ENCODE results near the gene TNP2. TPM values are rescaled to one million over a fixed set of nuclear protein-coding genes. Genes with fewer than 3 reads are reported as not detected.

TNP2 gene
- total RNA-seq, 1 donor from 2014 or later: not detected

- H3K36me3 Mint-ChIP-seq (ENCODE audit: unreplicated experiment): no peaks in the 10 kb centered on the region
- H3K4me3 Mint-ChIP-seq (ENCODE audit: unreplicated experiment): no peak overlapping the region
- H3K4me1 Mint-ChIP-seq (ENCODE audit: unreplicated experiment): peaks cover 9% of the 10 kb centered on the region
- no peak for TF ChIP-seq CTCF (IDR thresholded peaks at IDR 0.05)
- no peak overlapping the region for H3K27ac Mint-ChIP-seq (ENCODE audit: unreplicated experiment)
- no peak for DNase-seq (ENCODE audit: extremely low spot score, unreplicated experiment)
- H3K9me3 Mint-ChIP-seq (ENCODE audit: unreplicated experiment): no peaks in the 10 kb centered on the region
- H3K27me3 Mint-ChIP-seq (ENCODE audit: unreplicated experiment): peaks cover 8% of the 10 kb centered on the region
Observed at GRCh38 chr16:11274964-11275363, 5.8 kb upstream of the TNP2 start.

GRCh38 chr16:11273721-11274324, 4.7 kb upstream of the TNP2 start:
- H3K27me3 Mint-ChIP-seq (ENCODE audit: unreplicated experiment): peaks cover 3% of the 10 kb centered on the region
- H3K27ac Mint-ChIP-seq (ENCODE audit: unreplicated experiment): no peak overlapping the region
- no peaks in the 10 kb centered on the region for H3K9me3 Mint-ChIP-seq (ENCODE audit: unreplicated experiment)
- DNase-seq (ENCODE audit: extremely low spot score, unreplicated experiment): no peak
- no peak for TF ChIP-seq CTCF (IDR thresholded peaks at IDR 0.05)
- H3K36me3 Mint-ChIP-seq (ENCODE audit: unreplicated experiment): no peaks in the 10 kb centered on the region
- no peak overlapping the region for H3K4me3 Mint-ChIP-seq (ENCODE audit: unreplicated experiment)
- H3K4me1 Mint-ChIP-seq (ENCODE audit: unreplicated experiment): peaks cover 9% of the 10 kb centered on the region

GRCh38 chr16:11272921-11273720, 4.0 kb upstream of the TNP2 start, which contains the start of gene PRM3:
PRM3 (minus strand) TSS chr16:11273629; CDS start chr16:11273595, 34 bp downstream.
- Mint-ChIP-seq H3K27me3 (ENCODE audit: unreplicated experiment) (peaks cover 8% of the 10 kb centered on the region), H3K4me1 (ENCODE audit: unreplicated experiment) (peaks cover 9% of the 10 kb centered on the region), H3K9me3 (ENCODE audit: unreplicated experiment) (no peaks in the 10 kb centered on the region), H3K36me3 (ENCODE audit: unreplicated experiment) (no peaks in the 10 kb centered on the region), H3K4me3 (ENCODE audit: unreplicated experiment) (no peak within 1 kb of the TSS), H3K27ac (ENCODE audit: unreplicated experiment) (no peak within 1 kb of the TSS)
- no peak for TF ChIP-seq CTCF (IDR thresholded peaks at IDR 0.05)
- DNase-seq (ENCODE audit: extremely low spot score, unreplicated experiment): no peak

DNA sequence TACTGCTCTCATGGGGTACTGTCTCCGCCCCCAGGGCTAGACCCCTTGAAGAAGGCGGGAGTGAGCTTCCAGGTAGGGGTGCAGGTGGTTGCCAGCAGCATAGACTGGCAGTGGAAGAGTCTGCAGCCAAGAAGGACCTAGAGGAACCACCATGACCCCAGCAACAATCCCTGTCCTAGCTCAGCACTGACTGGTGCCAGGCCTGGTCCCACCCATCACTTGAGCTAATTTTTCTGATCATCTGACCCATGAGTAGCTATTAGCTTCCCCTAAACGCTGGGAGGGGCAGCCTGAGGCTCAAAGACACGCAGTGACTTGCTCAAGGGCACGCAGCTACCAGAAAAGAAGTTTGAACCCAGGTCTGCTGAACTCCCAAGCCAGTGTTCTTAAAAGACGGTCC, 3.4 kb upstream of the TNP2 start:
- Mint-ChIP-seq H3K9me3 (ENCODE audit: unreplicated experiment) (no peaks in the 10 kb centered on the region), H3K27me3 (ENCODE audit: unreplicated experiment) (peaks cover 8% of the 10 kb centered on the region), H3K4me1 (ENCODE audit: unreplicated experiment) (peaks cover 9% of the 10 kb centered on the region), H3K27ac (ENCODE audit: unreplicated experiment) (no peak overlapping the region), H3K36me3 (ENCODE audit: unreplicated experiment) (no peaks in the 10 kb centered on the region), H3K4me3 (ENCODE audit: unreplicated experiment) (no peak overlapping the region)
- TF ChIP-seq CTCF (IDR thresholded peaks at IDR 0.05): no peak
- DNase-seq (ENCODE audit: extremely low spot score, unreplicated experiment): no peak

DNA sequence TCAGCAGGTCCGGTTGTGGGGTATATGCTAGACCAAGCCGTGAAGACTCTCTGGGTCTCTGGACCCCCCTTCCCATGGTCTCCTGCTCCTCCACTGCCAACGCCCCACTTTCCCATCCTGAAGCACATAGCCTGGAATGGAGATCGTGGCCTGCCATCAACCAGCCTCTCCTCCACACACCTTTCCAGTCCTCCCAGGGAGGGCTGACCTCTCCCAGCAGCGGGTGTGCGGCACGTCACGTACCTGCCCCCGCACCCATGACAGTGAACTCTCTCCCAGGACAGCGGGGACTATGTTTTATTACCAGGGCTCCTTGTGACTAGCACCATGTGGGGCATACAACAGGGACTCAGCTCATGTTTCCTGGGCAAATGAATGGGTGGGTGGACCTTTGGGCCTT, 2.5 kb upstream of the TNP2 start:
- Mint-ChIP-seq H3K27me3 (ENCODE audit: unreplicated experiment) (peaks cover 5% of the 10 kb centered on the region), H3K36me3 (ENCODE audit: unreplicated experiment) (no peaks in the 10 kb centered on the region), H3K27ac (ENCODE audit: unreplicated experiment) (no peak overlapping the region), H3K9me3 (ENCODE audit: unreplicated experiment) (no peaks in the 10 kb centered on the region), H3K4me1 (ENCODE audit: unreplicated experiment) (peaks cover 9% of the 10 kb centered on the region), H3K4me3 (ENCODE audit: unreplicated experiment) (no peak overlapping the region)
- no peak for TF ChIP-seq CTCF (IDR thresholded peaks at IDR 0.05)
- no peak for DNase-seq (ENCODE audit: extremely low spot score, unreplicated experiment)
